Spleen (tissue), 7 donors: Measurements from ENCODE around the gene TSPAN1.

Source experiments
- CTCF ChIP-seq, 11 experiments: fragments of 200-600 bp in 7 of 11; fragments of 450-650 bp in 4 of 11; sonication (generic) in 4 of 11; IDR thresholded peaks in 8 of 11; conservative IDR thresholded peaks in 3 of 11; 1 replicate in 7 of 11; 2 replicates in 4 of 11; pipeline versions ENCODE4 v1.4.0 to v1.8.0; 2016 to 2021; ENCODE audit warnings: antibody characterized with exemption in 11 of 11, inconsistent platforms in 4 of 11, mild to moderate bottlenecking in 1 of 11
- POLR2AphosphoS5 ChIP-seq, 3 donors: sonication (generic); formaldehyde crosslinking; IDR thresholded peaks; one replicate each; pipeline ENCODE4 v1.5.1; 2017; ENCODE audit warnings: antibody characterized with exemption in 3 of 3
- donor health status: DM: no; HTN: no; CAD: no; lungs with moderate emphysema.
- donor health status: DM: no; HTN: no; CAD: no.
- donor health status: DM: no; HTN: no; CAD: no.

GRCh38 chr1:46197560-46197963 is 22.7 kb downstream of the TSPAN1 start:
- TF ChIP-seq POLR2AphosphoS5 (IDR thresholded peaks at IDR 0.05) (no peak), CTCF (IDR thresholded peaks at IDR 0.05 in 8 of 11, conservative IDR thresholded peaks at IDR 0.05 in 3 of 11) (no peak)
